Stimulated activated CD8-positive, alpha-beta memory T cell treated with anti-CD3 and anti-CD28 coated beads, Interleukin-15, amount 100 ng/mL, for 4 hours (primary cell): ENCODE measurements around the gene CH25H.
"Not testable (repeated sequence)": the region's sequence is repeated elsewhere in the genome, so short reads cannot be mapped to it uniquely, and the experiment has no call there.

Source experiments
- DNase-seq, 2 donors: peaks; one replicate each; pipeline ENCODE4 v3.0.0-alpha.2; 2020; ENCODE audit warnings: low read depth in 2 of 2

The CH25H gene

DNA sequence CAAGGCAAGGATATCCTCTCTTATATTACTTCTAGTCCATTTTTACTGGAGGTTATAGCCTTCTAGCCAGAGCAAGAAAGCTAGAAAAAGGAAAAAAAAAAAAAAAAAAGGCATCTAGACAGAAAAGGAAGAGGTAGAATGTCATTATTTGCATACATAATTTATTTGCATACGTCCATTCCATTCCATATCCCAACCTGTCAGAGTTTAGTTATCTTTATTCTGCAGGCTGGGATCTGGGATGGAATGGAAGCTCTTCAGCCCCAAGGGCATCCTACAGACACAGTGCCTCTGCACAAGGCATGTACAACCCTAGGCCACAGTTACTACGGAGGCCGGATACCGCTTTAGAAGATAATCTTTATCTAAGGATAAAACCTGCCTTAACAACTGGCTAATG lies 9.6 kb downstream of the CH25H start:
- no peak for DNase-seq

DNA sequence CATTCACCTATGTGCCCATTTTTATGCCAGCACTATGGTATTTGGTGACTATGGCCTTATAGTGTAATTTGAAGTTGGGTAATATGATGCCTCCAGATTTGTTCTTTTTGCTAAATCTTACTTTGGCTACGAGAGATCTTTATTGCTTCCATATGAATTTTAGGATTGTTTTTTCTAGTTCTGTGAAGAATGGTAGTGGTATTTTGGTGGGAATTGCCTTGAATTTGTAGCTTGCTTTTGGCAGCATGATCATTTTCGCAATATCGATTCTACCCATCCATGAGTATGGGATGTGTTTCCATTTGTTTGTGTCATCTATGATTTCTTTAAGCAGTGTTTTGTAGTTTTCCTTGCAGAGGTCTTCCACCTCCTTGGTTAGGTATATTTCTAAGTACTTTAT lies 15.8 kb downstream of the CH25H start:
- DNase-seq, result not testable (repeated sequence)

DNA sequence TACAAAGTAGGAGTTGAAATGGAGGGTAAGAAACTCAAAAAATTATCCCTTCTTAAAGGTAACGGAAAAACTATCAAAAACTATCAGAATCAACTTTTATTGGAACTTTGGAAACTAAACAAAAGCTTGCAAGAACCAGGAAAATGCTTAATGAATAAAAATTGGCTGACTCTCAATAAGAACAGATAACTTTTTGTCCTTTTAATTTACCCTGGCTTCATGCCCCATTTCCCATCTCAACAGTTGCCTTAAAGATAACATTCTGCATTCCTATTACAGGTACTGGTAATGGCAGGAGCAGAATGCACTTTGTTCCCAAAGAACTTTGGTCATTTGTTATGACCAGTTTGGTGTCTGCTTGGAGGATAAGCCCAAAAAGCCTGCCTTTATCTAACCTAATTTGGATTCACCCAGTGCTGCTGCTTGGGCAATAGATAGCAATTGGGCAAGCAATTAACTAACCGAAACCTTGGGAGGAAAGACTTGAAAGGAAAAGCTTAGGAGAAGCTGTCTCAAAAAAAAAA lies 17.8 kb downstream of the CH25H start:
- DNase-seq, result no peak

DNA sequence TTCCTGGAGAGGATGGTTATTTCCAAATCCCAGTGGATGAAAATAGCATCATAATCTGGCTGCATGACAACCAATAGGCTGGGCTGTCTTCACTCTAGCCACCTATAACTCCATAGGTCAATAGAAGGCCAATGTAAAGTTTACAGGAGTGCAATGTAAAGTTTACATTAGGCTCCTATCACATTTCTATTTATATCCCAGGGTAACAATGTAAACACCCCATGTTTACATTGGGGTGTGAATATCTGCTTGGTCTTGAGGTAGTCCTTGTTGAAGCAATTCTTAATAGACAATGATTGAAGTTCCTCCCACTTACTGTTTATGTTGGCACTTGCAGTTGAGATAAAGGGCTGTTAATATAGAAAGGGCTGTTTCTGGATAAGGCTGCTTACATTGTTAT lies 21.5 kb downstream of the CH25H start:
- no peak for DNase-seq

DNA sequence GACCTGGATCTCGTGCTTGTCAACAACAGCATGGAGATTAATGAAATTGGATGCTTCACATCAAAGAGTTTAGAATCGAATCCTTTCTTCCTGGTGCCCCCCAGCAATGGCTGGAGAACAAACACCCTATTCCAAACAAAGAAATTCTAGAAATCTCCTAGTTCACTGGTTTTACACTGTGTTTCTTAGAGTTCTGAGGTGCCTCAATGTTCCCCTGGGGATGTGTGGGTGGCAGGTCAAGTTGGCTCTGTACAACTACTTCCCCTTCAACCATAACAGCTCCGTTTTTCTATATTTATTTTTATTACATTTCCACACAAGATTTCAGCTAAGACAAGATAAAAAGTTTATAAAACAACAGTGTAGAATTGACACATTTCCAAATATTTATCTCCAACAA lies 22.5 kb downstream of the CH25H start:
- DNase-seq, result no peak

DNA sequence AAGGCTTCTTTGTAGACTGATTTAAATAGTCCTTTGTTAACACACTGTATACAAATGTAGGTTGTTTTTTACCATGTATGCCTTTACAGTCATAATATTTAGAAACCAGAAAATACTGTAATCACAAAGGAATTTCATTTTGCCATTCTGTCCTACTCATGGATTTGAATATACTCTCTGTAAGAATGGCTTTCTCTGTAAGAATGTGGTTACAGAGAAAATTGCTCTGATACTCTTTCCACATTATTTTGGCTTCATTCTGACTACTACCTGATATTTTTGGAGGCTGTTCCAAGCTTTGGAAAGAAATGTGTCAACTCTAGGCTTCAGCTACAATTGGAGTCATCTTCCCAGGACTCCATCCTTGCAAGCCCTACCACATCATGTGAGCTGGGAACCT lies 23.5 kb downstream of the CH25H start:
- DNase-seq, result no peak

DNA sequence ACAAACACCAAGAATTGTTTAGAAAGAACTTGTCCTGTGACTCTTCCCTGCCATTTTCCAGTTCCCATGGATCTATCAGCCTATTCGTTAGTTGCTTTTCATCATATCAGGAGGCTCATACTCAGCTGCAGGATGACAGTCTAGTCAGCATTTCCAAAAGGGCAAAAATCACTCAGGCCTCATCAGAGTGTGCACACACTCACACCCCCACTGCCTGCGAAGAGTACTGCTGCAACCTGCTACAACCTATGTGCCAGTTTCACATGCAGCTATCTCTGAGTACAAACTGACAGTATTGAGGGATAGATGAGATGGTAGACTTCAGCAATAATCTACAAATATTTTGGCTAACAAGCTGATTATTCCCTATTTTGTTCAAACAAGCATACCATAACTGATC lies 24.2 kb downstream of the CH25H start:
- no peak for DNase-seq

DNA sequence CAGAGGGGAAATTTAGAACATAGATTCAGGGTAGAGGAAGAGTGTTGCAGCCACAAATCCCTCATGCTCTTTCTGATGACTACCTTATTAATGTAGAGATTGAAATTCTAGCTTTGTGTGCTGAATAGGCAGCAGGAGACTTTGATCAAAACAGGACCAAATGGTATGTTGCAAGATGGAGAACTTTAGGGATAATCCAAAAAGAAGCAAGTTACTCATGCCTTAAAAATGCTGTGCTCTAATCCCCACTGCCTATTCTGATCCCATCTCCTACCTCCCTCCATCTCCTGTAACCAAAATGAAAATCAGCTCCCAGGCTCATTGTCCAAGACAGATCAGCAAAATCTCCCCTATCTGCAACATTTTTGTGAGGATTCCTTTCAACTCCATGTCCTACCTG lies 31.3 kb downstream of the CH25H start:
- DNase-seq, result no peak

DNA sequence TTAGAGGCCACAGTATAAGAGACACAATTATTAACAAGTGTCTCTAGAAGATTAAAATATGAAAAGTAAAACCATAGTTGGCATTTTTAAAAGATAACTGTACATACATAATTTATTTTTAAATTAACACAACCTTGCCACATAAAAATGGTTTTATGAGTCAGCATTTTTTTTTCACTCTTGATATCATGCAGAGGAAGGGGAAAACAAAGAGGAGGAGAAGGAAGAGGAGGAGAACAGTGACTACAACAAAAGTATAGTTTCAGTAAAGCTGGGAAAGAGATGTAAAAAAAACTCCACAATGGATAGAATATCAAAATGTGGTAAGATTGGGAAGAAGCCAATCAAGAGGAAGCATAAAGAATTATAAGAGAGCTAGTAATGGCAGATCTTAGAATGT lies 34.0 kb downstream of the CH25H start:
- no peak for DNase-seq

DNA sequence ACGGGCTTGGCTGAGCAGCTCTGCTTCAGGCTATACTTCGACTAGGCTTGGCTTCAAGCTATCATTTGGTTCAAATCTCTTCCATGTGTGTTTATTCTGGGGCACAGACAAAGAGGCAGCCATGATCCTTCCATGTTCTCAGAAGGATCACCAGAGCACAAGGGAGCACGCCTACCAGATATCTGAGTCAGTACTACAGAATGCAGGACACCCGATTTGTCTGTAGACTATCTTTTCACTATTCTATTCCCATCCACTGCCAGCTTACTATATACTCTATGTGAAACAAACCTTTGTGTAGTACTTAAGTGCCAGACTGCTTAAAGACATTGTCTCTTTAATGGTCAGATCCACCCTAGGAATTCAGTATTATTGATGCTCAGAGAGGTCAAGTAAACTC lies 35.1 kb downstream of the CH25H start:
- no peak for DNase-seq

DNA sequence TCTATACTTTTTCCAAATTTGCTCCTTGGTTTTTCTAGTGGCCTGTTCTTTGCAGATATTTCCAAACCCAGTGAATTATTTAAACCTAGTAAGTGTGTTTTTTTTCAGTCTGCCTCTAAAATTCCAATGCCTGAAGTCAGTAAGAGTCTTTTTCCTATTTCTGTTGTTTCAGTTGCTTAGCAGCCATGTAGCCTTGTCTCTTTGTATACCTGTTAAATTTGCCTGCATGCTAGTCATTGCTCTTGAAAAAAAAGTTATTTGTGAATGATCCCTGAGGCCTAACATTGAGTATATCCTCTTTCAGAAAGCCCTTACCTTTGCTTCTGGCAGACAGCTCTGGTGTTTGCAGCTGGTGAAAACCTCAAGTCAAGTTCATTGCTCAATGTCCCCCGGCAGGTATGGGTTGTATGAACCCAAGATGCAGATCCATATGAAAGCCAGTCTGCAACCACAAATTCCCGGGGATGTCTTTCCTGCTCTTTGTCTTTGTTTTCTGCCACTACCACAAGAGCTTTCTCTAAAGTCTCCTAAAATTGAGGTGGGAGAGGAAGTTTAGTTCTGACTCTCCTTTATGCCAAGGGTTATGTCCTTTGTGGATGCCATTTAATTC lies 35.7 kb downstream of the CH25H start:
- DNase-seq, result no peak

DNA sequence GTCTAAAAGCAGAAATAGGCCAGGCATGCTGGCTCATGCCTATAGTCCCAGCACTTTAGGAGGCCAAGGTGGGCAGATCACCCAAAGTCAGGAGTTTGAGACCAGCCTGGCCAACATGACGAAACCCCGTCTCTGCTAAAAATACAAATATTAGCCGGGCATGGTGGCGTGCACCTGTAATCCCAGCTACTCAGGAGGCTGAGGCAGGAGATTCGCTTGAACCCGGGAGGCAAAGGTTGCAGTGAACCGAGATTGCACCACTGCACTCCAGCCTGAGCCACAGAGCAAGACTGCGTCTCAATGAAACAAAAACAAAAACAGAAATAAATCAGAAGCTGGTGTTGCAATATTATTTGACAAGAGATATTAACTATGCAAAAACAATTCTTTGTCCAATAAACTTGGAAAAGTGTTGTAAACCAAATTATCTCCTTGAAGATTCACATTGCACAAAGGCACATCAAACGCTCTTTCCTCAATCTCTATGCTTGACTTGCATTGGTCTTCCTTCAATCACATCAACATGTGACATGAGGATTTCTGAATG lies 38.7 kb downstream of the CH25H start:
- not testable (repeated sequence) for DNase-seq

DNA sequence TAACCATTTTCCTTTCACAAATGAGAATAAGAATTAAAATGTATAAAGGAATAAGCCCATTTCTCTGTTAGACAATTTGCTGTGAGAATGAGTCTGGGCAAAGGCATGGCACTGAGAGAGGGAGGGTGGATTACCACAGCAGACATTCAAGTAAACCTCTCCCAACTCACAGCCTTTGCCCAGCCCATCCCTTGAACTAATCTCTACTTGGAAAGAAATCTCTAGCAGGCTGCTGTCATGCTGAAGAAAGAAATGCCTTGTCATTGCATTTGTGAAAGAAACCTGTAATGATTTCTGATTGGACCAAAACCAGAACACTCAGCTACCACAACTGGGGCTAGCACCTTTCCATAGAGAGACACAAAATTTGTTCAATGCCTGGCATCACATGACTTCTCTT lies 39.2 kb downstream of the CH25H start:
- DNase-seq, result no peak

DNA sequence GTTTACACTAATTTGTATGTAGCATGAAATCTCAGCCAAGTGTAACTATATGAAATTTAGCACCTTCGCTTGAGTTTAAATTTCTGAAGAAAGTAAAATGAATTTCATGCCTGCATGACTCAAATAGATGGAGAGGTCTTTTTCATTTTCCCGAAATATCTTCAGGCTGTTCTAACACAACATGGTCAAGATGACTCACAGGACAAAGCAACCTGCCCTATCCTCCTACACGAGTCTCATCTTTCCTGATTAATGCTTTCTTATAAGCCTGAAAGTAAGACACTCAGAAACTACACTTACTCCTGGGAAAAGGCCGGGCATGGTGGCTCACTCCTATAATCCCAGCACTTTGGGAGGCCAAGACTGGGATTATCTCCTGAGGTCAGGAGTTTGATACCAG lies 41.2 kb downstream of the CH25H start:
- no peak for DNase-seq

DNA sequence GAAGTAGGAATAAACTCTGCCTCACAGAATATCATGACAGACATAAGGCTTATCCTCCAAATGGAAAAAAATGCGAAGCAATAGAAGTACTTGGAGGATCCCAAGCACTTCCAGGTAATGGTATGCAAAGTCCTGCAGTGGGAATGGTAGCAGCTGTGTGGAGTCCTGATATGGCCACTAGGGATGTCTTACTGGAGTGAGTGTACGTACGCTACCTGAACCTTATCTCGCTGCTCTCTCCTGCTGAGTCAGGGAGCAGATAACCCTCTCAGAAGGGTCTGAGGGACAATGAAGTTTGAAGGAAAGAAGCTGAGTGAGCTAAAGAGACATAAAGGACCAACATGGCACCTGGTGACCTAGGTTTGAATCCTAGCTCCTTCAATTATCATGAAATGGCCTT lies 42.2 kb downstream of the CH25H start:
- DNase-seq, result no peak

DNA sequence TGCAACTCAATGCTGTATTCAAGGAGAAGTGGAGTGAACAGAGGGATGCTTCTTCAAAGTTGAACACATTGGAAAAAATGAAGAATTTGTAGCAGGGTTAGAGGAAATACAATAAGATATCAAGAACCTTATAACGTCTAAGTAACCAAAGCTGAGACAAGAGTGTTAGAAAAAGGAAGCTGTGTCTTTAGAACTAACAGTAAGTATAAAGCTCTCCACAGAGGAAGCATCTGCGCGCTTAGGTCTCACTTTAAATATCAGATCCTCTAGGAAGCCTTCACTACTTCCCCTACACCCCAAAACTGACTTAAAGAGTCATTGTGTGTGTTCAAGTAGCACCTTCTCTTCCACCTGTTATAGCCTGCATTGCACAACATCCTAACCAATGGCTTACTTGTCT lies 43.0 kb downstream of the CH25H start:
- DNase-seq, result no peak

DNA sequence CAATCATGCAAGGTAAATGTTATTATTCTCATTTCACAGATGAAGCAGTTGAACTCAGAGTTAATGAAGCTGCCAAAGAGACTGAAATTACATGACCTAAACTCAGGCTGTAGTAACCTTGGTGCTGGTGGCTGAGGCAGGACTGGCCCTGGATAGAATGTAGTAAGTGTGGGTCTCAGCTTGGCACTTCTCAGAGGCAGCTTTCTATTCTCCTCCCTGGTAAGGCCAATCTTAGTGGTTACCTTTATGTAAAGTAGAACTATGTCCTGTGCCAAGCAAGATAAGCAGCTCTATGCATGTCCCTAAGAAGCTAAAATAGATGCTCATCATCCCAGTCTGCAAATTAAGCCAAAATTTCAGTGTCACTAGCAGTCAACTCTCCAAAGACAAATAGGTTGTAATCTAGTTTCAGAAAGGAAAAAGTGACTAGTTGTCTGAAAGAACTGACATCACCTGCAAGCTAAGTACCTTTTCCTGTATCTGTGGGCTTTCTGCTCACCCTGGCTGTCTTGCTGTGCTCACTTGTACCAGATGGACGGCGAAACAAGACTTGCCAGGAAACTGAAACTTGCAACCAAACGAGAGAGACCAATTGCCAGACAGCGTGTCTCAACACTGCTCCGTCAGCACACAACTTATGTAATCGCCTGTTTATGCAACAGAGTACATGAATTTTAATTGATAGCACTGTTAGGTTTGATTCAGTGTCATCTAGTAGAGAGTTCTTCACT lies 43.7 kb downstream of the CH25H start:
- DNase-seq, result peak; percentile 14 to 42

DNA sequence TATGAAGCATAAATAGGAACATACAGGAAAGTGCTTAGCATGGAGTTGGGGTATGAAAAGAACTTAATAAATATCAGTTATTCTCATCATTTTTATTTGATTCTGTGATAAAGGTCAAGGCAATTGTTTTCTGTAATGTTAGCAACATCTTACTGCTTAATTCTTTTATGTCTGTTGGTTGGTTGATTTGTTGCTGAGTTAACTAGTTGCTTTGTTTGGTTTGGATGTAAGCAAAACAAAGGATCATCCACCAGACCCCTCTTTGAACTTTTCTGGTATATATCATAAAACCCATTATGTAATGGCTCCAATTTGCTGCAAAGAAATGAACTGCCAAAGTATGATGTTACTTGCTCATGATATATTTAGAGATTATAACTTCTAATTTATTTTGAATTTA lies 44.5 kb downstream of the CH25H start:
- no peak for DNase-seq

DNA sequence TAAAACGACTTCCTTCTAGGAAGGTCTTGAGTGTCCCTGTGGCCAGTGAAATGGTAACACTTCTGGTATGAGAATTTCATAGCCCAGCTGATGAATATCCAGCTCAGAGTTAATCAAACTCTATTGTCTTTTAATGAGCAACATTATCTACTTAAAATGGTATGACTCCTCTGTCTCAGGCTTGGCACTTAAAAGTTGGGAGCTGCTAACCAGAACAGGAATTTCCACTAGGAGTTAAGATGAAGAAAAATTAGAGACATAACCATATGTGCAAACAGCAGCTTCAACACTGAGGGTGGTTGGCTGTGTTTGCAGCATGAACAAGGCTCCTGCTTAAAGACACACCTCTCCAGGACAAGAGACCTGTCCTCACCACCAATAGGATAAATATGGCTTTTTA lies 46.8 kb downstream of the CH25H start:
- DNase-seq, result no peak

DNA sequence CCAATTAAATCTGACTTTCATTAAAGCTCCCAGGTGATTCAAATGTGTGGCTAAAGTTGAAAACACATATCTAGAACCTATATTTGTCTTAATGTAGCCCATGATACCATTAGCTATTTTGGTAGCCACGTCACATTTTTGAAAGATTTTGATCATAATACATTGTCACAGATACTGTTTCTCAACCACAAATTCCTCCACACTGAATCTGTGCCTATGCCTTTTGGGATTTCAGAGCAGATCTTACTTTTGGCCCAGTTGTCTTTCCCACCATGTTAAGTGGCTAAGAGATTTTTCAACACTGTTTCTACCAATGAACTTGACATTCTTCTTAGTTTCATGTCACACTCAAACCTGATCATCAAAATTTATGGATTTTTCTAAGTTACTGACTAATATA lies 47.4 kb downstream of the CH25H start:
- DNase-seq, result no peak

DNA sequence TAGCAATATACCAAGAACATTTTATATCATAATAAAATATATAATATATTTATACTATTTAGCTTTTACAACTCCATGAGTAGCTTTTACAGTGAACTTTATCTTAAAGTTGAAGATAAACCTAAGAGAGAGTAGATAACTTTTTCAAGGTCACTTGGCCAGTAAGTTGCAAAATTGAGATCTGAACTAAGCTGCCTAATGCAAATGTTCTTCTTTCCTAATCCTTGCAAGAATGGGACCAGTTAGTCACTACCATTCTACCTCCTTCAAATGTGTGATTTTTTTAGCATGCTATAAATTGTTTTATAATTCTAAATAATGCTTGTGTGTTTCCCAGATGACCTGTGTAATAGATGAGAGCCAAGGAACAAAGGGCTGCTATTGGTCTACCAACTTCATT lies 47.8 kb downstream of the CH25H start:
- no peak for DNase-seq

DNA sequence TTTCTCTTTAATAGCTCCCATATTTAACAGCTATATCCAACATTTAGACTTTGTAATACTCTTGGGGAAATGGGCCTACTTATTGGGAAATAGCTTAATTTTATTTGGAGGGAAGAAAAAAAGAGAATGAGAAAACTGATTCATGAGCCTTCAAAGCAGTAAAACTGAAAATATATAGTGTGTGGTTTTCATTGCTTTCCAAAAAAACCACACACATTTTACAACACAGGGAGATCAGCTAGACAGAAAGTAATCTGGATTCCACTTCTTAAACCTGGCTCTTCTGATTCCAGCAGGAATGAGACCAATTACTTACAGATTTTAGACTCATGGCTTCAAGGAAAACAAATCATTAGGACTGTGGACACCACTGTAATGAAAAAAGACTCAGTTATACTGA lies 48.7 kb downstream of the CH25H start:
- no peak for DNase-seq

DNA sequence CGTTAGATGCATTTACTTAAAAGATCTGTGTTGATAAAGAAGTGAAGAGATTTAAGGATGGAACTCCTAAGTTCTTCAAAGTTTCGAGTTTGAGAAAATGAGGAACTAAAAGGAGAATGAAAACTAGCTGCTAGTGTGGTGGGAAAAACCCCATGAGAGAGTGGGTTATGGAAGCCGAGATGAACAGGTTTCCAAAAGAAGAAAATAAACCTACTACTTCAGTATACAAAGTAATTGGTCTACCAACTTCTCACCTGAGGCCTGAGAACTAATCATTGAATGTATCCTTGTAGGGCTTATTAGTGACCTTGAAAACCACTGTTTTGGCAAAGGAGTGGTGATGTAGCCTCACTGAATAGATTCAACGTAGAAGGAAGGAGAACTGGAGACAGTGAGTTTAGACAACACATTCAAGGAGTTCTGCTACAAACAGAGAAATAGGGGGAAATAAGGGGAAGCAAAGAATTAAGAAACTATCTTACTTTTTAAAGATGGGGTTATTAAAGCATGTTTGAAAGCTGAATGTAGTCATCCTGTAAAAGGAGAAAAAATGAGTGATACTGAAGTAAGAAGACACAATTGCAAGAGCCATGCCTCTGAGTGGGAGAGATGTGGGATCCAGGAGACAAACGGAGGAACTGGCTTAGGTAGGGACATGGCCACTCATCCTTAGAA lies 50.8 kb downstream of the CH25H start:
- no peak for DNase-seq
